Caco-2 (cell line): ENCODE results near the gene ANKRD44. TPM values are rescaled to one million over a fixed set of nuclear protein-coding genes. Genes with fewer than 3 reads are reported as not detected.

Experiments
- BruUV-seq: library from RNA; stranded (reverse); fragments of 400-500 nt; replicated peaks from 2 replicates; lab custom pipeline; 2021; lab: Mats Ljungman, UMichigan
- CTCF ChIA-PET: fragments of 300-600 bp; sonication (Branson Sonifier 250); formaldehyde crosslinking; loops from one replicate; lab custom pipeline; 2022; ENCODE audit warnings: antibody characterized with exemption; lab: Charles Lee
- POLR2A ChIA-PET: fragments of 300-600 bp; sonication (Branson Sonifier 250); formaldehyde crosslinking; loops from one replicate; lab custom pipeline; 2022; ENCODE audit warnings: antibody characterized with exemption; lab: Charles Lee
- DNase-seq, 2 experiments: peaks; one replicate each; pipeline versions ENCODE4 v3.0.0 to v3.0.0-alpha.2; 2020 to 2022
- H3K27me3 ChIP-seq: replicated peaks from 2 replicates; pipeline ENCODE4 v1.6.0; 2011; ENCODE audit warnings: low read length; ENCODE audit not compliant: control insufficient read depth, insufficient read depth
- H3K36me3 ChIP-seq: 2 replicates; pipeline ENCODE4 v1.5.1; 2011; ENCODE audit warnings: low read length; ENCODE audit not compliant: control insufficient read depth, insufficient read depth
- H3K4me1 ChIP-seq: fragments of 250-450 bp; sonication (Bioruptor Pico); 2 replicates; pipeline ENCODE4 v1.5.1; 2020; ENCODE audit warnings: mild to moderate bottlenecking
- H3K4me3 ChIP-seq: 2 replicates; pipeline ENCODE4 v1.5.1; 2011; ENCODE audit warnings: low read depth, mild to moderate bottlenecking, control low read depth, low read length
- H3K9me3 ChIP-seq: fragments of 250-450 bp; sonication (Bioruptor Pico); 2 replicates; pipeline ENCODE4 v1.5.1; 2020; ENCODE audit warnings: mild to moderate bottlenecking, moderate library complexity
- H3K27ac Mint-ChIP-seq: one replicate; pipeline ENCODE4 v1.8.0; 2022; ENCODE audit warnings: mixed read lengths; ENCODE audit not compliant: unreplicated experiment
- H3K27me3 Mint-ChIP-seq: one replicate; pipeline ENCODE4 v1.8.0; 2022; ENCODE audit warnings: mixed read lengths; ENCODE audit not compliant: insufficient read depth, unreplicated experiment
- H3K36me3 Mint-ChIP-seq: one replicate; pipeline ENCODE4 v1.8.0; 2022; ENCODE audit warnings: mild to moderate bottlenecking, mixed read lengths; ENCODE audit not compliant: insufficient read depth, unreplicated experiment
- H3K4me1 Mint-ChIP-seq: one replicate; pipeline ENCODE4 v1.8.0; 2022; ENCODE audit warnings: low read depth, mixed read lengths; ENCODE audit not compliant: unreplicated experiment
- H3K4me3 Mint-ChIP-seq: one replicate; pipeline ENCODE4 v1.8.0; 2022; ENCODE audit warnings: mild to moderate bottlenecking, moderate library complexity, mixed read lengths; ENCODE audit not compliant: unreplicated experiment
- H3K9me3 Mint-ChIP-seq: one replicate; pipeline ENCODE4 v1.8.0; 2022; ENCODE audit warnings: mixed read lengths; ENCODE audit not compliant: unreplicated experiment
- intact Hi-C: fragments of 100-400 bp; cut with micrococcal nuclease; formaldehyde crosslinking; loops from one replicate; pipeline ENCODE4 v1.10.0; 2022; ENCODE audit not compliant: unreplicated experiment
- total RNA-seq: library from RNA; stranded (reverse); gene quantifications from 2 replicates; pipeline ENCODE4 v1.2.3, GENCODE V29; 2022
- TF ChIP-seq, protein P1 (sequence below), 2 experiments: fragments of 200-600 bp in 1 of 2; IDR thresholded peaks; 1 replicate in 1 of 2; 2 replicates in 1 of 2; pipeline versions ENCODE4 v1.5.1 to v1.8.0; 2011 to 2022; ENCODE audit warnings: antibody characterized with exemption in 1 of 2, control low read depth in 1 of 2, inconsistent platforms in 1 of 2, low read depth in 1 of 2, low read length in 1 of 2, mild to moderate bottlenecking in 1 of 2, moderate library complexity in 1 of 2; ENCODE audit not compliant: insufficient read depth in 1 of 2, severe bottlenecking in 1 of 2, unreplicated experiment in 1 of 2

The ANKRD44 gene
- total RNA-seq, 1 experiment from 2014 or later: 1.0 TPM

DNA sequence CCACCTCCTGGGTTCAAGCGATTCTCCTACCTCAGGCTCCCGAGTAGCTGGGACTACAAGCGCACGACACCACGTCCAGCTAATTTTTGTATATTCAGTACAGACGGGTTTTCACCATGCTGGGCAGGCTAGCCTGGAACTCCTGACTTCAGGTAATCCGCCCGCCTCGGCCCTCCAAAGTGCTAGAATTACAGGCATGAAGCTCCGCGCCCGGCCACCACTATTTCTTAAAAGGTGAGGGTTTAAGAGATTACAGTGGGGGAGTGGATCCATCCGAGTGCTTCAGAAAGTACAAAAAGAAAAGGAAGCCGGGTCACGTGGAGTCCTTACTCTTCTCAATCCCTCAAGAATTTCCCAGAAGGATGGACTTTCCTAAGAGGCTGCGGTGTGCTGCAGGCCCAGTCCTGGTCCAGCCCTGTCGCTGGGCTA, 146.9 kb downstream of the ANKRD44 start:
- no peak for DNase-seq
- no peak overlapping the region for H3K4me3 Mint-ChIP-seq
- H3K4me3 ChIP-seq: no peak overlapping the region

DNA sequence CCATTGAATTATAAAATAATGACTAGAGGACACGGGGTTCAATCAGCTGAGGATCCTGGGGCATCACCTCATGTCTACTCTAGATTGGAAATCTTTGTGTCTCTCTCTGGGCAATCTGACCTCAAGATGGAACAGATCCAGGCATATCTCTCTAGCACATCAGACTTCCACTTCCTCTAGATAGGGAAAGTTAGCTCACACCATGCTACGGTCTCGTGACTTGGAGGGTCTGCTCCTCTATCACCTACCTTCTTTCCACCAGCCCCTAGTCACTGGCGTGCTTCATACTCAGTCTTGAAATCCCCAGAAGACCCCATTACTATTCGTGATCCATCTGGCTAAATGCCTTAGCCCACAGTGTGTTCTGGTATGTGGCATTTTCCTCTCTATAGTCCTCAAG, 148.8 kb downstream of the ANKRD44 start:
- CTCF ChIA-PET: no interaction called here
- POLR2A ChIA-PET: no interaction called here
- Histone ChIP-seq H3K4me1 (no peaks in the 10 kb centered on the region), H3K9me3 (no peaks in the 10 kb centered on the region), H3K4me3 (no peak overlapping the region), H3K27me3 (no peaks in the 10 kb centered on the region), H3K36me3 (no peaks in the 10 kb centered on the region)
- no TSS peak for BruUV-seq
- intact Hi-C loops: no loop called here
- no peak overlapping the region for H3K4me3 Mint-ChIP-seq
- peaks cover 18% of the 10 kb centered on the region for H3K4me1 Mint-ChIP-seq
- H3K27ac Mint-ChIP-seq: no peak overlapping the region
- DNase-seq: no peak
- H3K9me3 Mint-ChIP-seq: no peaks in the 10 kb centered on the region
- no peaks in the 10 kb centered on the region for H3K36me3 Mint-ChIP-seq
- TF ChIP-seq, protein P1, sequence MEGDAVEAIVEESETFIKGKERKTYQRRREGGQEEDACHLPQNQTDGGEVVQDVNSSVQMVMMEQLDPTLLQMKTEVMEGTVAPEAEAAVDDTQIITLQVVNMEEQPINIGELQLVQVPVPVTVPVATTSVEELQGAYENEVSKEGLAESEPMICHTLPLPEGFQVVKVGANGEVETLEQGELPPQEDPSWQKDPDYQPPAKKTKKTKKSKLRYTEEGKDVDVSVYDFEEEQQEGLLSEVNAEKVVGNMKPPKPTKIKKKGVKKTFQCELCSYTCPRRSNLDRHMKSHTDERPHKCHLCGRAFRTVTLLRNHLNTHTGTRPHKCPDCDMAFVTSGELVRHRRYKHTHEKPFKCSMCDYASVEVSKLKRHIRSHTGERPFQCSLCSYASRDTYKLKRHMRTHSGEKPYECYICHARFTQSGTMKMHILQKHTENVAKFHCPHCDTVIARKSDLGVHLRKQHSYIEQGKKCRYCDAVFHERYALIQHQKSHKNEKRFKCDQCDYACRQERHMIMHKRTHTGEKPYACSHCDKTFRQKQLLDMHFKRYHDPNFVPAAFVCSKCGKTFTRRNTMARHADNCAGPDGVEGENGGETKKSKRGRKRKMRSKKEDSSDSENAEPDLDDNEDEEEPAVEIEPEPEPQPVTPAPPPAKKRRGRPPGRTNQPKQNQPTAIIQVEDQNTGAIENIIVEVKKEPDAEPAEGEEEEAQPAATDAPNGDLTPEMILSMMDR (IDR thresholded peaks at IDR 0.05; ENCODE audit: insufficient read depth in 1 of 2, low read depth in 1 of 2, low read length in 1 of 2, severe bottlenecking in 1 of 2, unreplicated experiment in 1 of 2): no peak
- peaks cover 3% of the 10 kb centered on the region for H3K27me3 Mint-ChIP-seq

More for the DNA sequence above, 146.9 kb downstream of the ANKRD44 start:
- no peaks in the 10 kb centered on the region for H3K36me3 ChIP-seq
- TF ChIP-seq, protein P1 (IDR thresholded peaks at IDR 0.05; ENCODE audit: insufficient read depth in 1 of 2, low read depth in 1 of 2, low read length in 1 of 2, severe bottlenecking in 1 of 2, unreplicated experiment in 1 of 2): no peak
- ChIA-PET POLR2A (no interaction called here), CTCF (no interaction called here)
- Mint-ChIP-seq H3K27me3 (peaks cover 5% of the 10 kb centered on the region), H3K4me1 (peaks cover 11% of the 10 kb centered on the region), H3K27ac (no peak overlapping the region), H3K9me3 (no peaks in the 10 kb centered on the region), H3K36me3 (no peaks in the 10 kb centered on the region)
- intact Hi-C loops: no loop called here
- H3K27me3 ChIP-seq: no peaks in the 10 kb centered on the region
- BruUV-seq: no TSS peak
- H3K4me1 ChIP-seq: no peaks in the 10 kb centered on the region
- H3K9me3 ChIP-seq: no peaks in the 10 kb centered on the region

DNA sequence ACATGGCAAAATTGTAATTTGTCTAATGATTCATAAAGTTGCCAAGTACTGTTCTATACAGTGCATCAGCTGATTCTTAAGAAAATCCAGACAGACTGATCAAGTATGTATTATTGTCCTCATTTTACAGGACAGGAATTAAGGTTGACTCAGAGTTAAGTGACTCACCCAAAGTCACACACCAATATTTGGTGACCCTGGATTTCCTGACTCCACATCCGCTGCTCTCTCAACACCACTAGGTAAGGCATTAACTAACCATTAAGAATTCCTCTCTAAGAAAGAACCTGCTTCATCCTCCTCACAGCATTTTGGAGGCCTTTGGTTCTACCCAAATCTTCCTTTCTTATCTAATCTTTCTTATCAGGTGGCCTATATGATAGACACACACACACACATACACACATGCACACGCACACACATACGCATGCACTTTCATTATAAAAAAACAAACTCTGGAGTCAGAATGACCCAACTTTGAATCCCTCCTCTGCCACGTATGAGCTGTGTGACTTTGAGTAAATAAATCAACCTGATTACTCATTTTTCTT, 150.8 kb downstream of the ANKRD44 start:
- no peak overlapping the region for H3K4me3 ChIP-seq
- no peaks in the 10 kb centered on the region for H3K9me3 Mint-ChIP-seq
- no peaks in the 10 kb centered on the region for H3K9me3 ChIP-seq
- no peaks in the 10 kb centered on the region for H3K4me1 ChIP-seq
- BruUV-seq: no TSS peak
- intact Hi-C loops: no loop called here
- no peaks in the 10 kb centered on the region for H3K27me3 ChIP-seq
- no peak for DNase-seq
- H3K4me1 Mint-ChIP-seq: peaks cover 18% of the 10 kb centered on the region
- TF ChIP-seq, protein P1 (IDR thresholded peaks at IDR 0.05; ENCODE audit: insufficient read depth in 1 of 2, low read depth in 1 of 2, low read length in 1 of 2, severe bottlenecking in 1 of 2, unreplicated experiment in 1 of 2): no peak
- no peak overlapping the region for H3K4me3 Mint-ChIP-seq
- H3K27ac Mint-ChIP-seq: no peak overlapping the region
- CTCF ChIA-PET: interaction anchor here (0.6 kb wide), 1 partner anchor 234 kb away, joined by 4 read pairs; no protein-coding TSS in a partner anchor
- peaks cover 6% of the 10 kb centered on the region for H3K27me3 Mint-ChIP-seq
- H3K36me3 Mint-ChIP-seq: no peaks in the 10 kb centered on the region
- no peaks in the 10 kb centered on the region for H3K36me3 ChIP-seq
- POLR2A ChIA-PET: no interaction called here
